HepG2 (cell line): Measurements from ENCODE around the gene PANK2. TPM values are rescaled to one million over a fixed set of nuclear protein-coding genes. Genes with fewer than 3 reads are reported as not detected.

Source experiments
- ETV5 ChIP-seq: IDR thresholded peaks from 2 replicates; pipeline ENCODE4 v1.6.1; 2018; ENCODE audit warnings: missing biosample characterization, missing genetic modification reagents, inconsistent platforms, borderline replicate concordance
- FOSL2 ChIP-seq: sonication (generic); formaldehyde crosslinking; IDR thresholded peaks from 2 replicates; pipeline ENCODE4 v1.4.0; 2020; ENCODE audit warnings: missing genetic modification reagents
- GABPB1 ChIP-seq: IDR thresholded peaks from 2 replicates; pipeline ENCODE4 v1.6.1; 2016; ENCODE audit warnings: mild to moderate bottlenecking, missing genetic modification reagents, moderate library complexity, missing compliant biosample characterization
- ISL2 ChIP-seq: sonication (generic); formaldehyde crosslinking; IDR thresholded peaks from 2 replicates; pipeline ENCODE4 v1.5.0; 2020; ENCODE audit warnings: missing genetic modification reagents
- MAF1 ChIP-seq: sonication (generic); formaldehyde crosslinking; IDR thresholded peaks from 2 replicates; pipeline ENCODE4 v1.5.0; 2020; ENCODE audit warnings: missing genetic modification reagents, borderline replicate concordance
- MAFG ChIP-seq: sonication (generic); formaldehyde crosslinking; IDR thresholded peaks from 2 replicates; pipeline ENCODE4 v1.5.1; 2020; ENCODE audit warnings: mild to moderate bottlenecking, missing genetic modification reagents
- MBNL3 ChIP-seq: fragments of 250-450 bp; sonication (Bioruptor Pico); conservative IDR thresholded peaks from 2 replicates; pipeline ENCODE4 v1.8.0; 2022; ENCODE audit warnings: mild to moderate bottlenecking, inconsistent platforms
- NFYC ChIP-seq: IDR thresholded peaks from 2 replicates; pipeline ENCODE4 v1.6.1; 2016; ENCODE audit warnings: missing genetic modification reagents, missing compliant biosample characterization
- NR3C1 ChIP-seq: sonication (generic); formaldehyde crosslinking; IDR thresholded peaks from 2 replicates; pipeline ENCODE4 v1.4.0; 2020; ENCODE audit warnings: missing genetic modification reagents
- PHF21A ChIP-seq: sonication (generic); formaldehyde crosslinking; IDR thresholded peaks from 2 replicates; pipeline ENCODE4 v1.5.0; 2020; ENCODE audit warnings: mild to moderate bottlenecking, missing genetic modification reagents
- RFX1 ChIP-seq: fragments of 450-650 bp; IDR thresholded peaks from 2 replicates; pipeline ENCODE4 v1.6.1; 2017
- RXRA ChIP-seq: sonication (generic); formaldehyde crosslinking; IDR thresholded peaks from 2 replicates; pipeline ENCODE4 v1.5.1; 2020; ENCODE audit warnings: missing genetic modification reagents
- SIX4 ChIP-seq: sonication (generic); formaldehyde crosslinking; IDR thresholded peaks from 2 replicates; pipeline ENCODE4 v1.4.0; 2020; ENCODE audit warnings: missing genetic modification reagents
- SMAD3 ChIP-seq: sonication (generic); formaldehyde crosslinking; IDR thresholded peaks from 2 replicates; pipeline ENCODE4 v1.4.0; 2020; ENCODE audit warnings: missing genetic modification reagents
- ZBTB7A ChIP-seq: sonication (generic); formaldehyde crosslinking; IDR thresholded peaks from 2 replicates; pipeline ENCODE4 v1.8.0; 2022; ENCODE audit warnings: mild to moderate bottlenecking, missing genetic modification reagents
- ZFP41 ChIP-seq: sonication (generic); formaldehyde crosslinking; IDR thresholded peaks from 2 replicates; pipeline ENCODE4 v1.4.0; 2020; ENCODE audit warnings: mild to moderate bottlenecking, missing genetic modification reagents, borderline replicate concordance
- ZNF180 ChIP-seq: sonication (generic); formaldehyde crosslinking; IDR thresholded peaks from 2 replicates; pipeline ENCODE4 v1.4.0; 2020; ENCODE audit warnings: low read depth, missing genetic modification reagents, borderline replicate concordance
- ZNF205 ChIP-seq: IDR thresholded peaks from 2 replicates; pipeline ENCODE4 v1.6.1; 2018; ENCODE audit warnings: missing biosample characterization, missing genetic modification reagents
- ZNF225 ChIP-seq: sonication (generic); formaldehyde crosslinking; IDR thresholded peaks from 2 replicates; pipeline ENCODE4 v1.4.0; 2020; ENCODE audit warnings: mild to moderate bottlenecking, missing genetic modification reagents
- ZNF367 ChIP-seq: sonication (generic); formaldehyde crosslinking; IDR thresholded peaks from 2 replicates; pipeline ENCODE4 v1.4.0; 2020; ENCODE audit warnings: missing genetic modification reagents, borderline replicate concordance
- ZNF549 ChIP-seq: sonication (generic); formaldehyde crosslinking; IDR thresholded peaks from 2 replicates; pipeline ENCODE4 v1.5.0; 2020; ENCODE audit warnings: missing genetic modification reagents
- ZNF557 ChIP-seq: sonication (generic); formaldehyde crosslinking; IDR thresholded peaks from 2 replicates; pipeline ENCODE4 v1.4.0; 2020; ENCODE audit warnings: missing genetic modification reagents
- ZNF558 ChIP-seq: sonication (generic); formaldehyde crosslinking; IDR thresholded peaks from 2 replicates; pipeline ENCODE4 v1.9.0; 2022; ENCODE audit warnings: mild to moderate bottlenecking, missing genetic modification reagents, borderline replicate concordance
- ZSCAN25 ChIP-seq: sonication (generic); formaldehyde crosslinking; IDR thresholded peaks from 2 replicates; pipeline ENCODE4 v1.8.0; 2022; ENCODE audit warnings: mild to moderate bottlenecking, missing genetic modification reagents
- polyA plus RNA-seq, 8 experiments: library from polyadenylated mRNA; depleted of rRNA in 3 of 8; stranded (reverse) in 7 of 8; unstranded in 1 of 8; fragments of >200 nt; fragmentation: Illumina TruSeq in 4 of 8; extraction: Trizol in 4 of 8; gene quantifications; 2 replicates each; pipeline versions ENCODE4 v1.2.1 to v1.2.3, GENCODE V29; 2011 to 2016; ENCODE audit warnings: low read depth in 4 of 8, missing spikeins in 1 of 8, mixed read lengths in 1 of 8; ENCODE audit not compliant: insufficient read depth in 1 of 8
- total RNA-seq, 5 experiments: library from RNA; depleted of rRNA; stranded (reverse); fragments of >200 nt; fragmentation: Illumina TruSeq; extraction: Trizol; gene quantifications; 2 replicates each; pipeline ENCODE4 v1.2.3, GENCODE V29; 2016; ENCODE audit warnings: low read depth in 1 of 5
- TF ChIP-seq, protein P1 (sequence below): sonication (generic); formaldehyde crosslinking; IDR thresholded peaks from 2 replicates; pipeline ENCODE4 v1.4.0; 2020; ENCODE audit warnings: missing genetic modification reagents, borderline replicate concordance
- TF ChIP-seq, protein P2 (sequence below): IDR thresholded peaks from 2 replicates; pipeline ENCODE4 v1.6.1; 2016; ENCODE audit warnings: low read depth, borderline replicate concordance
- TF ChIP-seq, protein P3 (sequence below): sonication (generic); formaldehyde crosslinking; IDR thresholded peaks from 2 replicates; pipeline ENCODE4 v1.4.0; 2020; ENCODE audit warnings: missing genetic modification reagents
- TF ChIP-seq, protein P4 (sequence below): IDR thresholded peaks from 2 replicates; pipeline ENCODE4 v1.6.1; 2012; ENCODE audit warnings: inconsistent platforms

Gene PANK2
- total and polyA plus RNA-seq, 2 of the 13 experiments (the other 11 are each of a cell fraction or from before 2014, with no cell fraction given) = 39.2 to 123 TPM

DNA sequence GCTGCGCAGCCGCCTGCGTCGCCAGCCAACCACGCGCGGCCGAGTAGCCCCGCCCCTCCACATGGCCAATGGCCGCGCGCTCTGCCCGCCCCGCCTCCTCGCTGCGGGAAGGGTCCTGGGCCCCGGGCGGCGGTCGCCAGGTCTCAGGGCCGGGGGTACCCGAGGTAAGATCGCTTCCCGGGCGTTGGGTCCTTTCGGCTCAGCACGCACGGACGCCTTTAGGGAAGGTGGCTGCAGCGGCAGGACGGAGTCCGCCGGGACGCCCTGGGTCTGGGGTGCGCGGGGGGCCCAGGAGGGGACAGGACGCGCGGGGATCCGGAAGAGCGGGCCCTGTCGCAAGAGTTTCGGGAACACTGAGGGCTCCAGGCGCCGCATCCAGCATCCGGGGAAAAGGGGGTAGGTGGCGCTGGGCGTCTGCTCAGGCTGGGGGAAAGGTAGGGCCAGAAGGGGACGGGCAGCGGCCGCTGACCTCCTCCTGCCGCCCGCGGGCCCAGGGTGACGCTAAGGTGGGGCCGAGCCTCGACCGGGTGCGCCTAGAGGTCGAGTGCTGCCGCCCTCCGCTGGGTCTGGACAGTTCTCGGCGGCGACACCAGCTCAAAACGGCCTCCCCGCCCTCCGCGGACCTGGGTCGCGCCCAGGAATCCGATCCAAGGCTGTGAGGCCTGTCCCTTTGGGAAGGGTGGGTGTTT is 42.3 kb upstream of the PANK2 start, which contains the start of gene MAVS (continued):
- TF ChIP-seq, protein P1, sequence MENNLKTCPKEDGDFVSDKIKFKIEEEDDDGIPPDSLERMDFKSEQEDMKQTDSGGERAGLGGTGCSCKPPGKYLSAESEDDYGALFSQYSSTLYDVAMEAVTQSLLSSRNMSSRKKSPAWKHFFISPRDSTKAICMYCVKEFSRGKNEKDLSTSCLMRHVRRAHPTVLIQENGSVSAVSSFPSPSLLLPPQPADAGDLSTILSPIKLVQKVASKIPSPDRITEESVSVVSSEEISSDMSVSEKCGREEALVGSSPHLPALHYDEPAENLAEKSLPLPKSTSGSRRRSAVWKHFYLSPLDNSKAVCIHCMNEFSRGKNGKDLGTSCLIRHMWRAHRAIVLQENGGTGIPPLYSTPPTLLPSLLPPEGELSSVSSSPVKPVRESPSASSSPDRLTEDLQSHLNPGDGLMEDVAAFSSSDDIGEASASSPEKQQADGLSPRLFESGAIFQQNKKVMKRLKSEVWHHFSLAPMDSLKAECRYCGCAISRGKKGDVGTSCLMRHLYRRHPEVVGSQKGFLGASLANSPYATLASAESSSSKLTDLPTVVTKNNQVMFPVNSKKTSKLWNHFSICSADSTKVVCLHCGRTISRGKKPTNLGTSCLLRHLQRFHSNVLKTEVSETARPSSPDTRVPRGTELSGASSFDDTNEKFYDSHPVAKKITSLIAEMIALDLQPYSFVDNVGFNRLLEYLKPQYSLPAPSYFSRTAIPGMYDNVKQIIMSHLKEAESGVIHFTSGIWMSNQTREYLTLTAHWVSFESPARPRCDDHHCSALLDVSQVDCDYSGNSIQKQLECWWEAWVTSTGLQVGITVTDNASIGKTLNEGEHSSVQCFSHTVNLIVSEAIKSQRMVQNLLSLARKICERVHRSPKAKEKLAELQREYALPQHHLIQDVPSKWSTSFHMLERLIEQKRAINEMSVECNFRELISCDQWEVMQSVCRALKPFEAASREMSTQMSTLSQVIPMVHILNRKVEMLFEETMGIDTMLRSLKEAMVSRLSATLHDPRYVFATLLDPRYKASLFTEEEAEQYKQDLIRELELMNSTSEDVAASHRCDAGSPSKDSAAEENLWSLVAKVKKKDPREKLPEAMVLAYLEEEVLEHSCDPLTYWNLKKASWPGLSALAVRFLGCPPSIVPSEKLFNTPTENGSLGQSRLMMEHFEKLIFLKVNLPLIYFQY (CRISPR knock-in tag) = peak; percentile 84
- TF ChIP-seq SIX4 (CRISPR knock-in tag) (no peak; the same call in 1 of the 2 replicates), RFX1 (no peak), FOSL2 (CRISPR knock-in tag) (peak; percentile 26; the same call in 1 of the 2 replicates), MAF1 (CRISPR knock-in tag) (peak; percentile 74; the same call in 1 of the 2 replicates), ZNF557 (CRISPR knock-in tag) (peak; percentile 50; the same call in 1 of the 2 replicates), PHF21A (peak; percentile 96; the same call in 1 of the 2 replicates), ZFP41 (CRISPR knock-in tag) (no peak; the same call in 1 of the 2 replicates), RXRA (CRISPR knock-in tag) (peak; percentile 81), ISL2 (peak; percentile 77), MAFG (CRISPR knock-in tag) (no peak), ZNF549 (no peak), ZNF367 (CRISPR knock-in tag) (0 out of 2 replicates have a peak, but pooled peaks have one; percentile 2), MBNL3 (no peak), GABPB1 (CRISPR knock-in tag) (peak; percentile 86), NR3C1 (0 out of 2 replicates have a peak, but pooled peaks have one; percentile 80), ZNF180 (no peak), ZSCAN25 (CRISPR knock-in tag) (no peak), NFYC (CRISPR knock-in tag) (peak; percentile 91), ETV5 (CRISPR knock-in tag) (no peak; the same call in 1 of the 2 replicates), ZNF558 (CRISPR knock-in tag) (peak; percentile 94), ZBTB7A (CRISPR knock-in tag) (peak; percentile 97), SMAD3 (peak; percentile 39), ZNF205 (peak; percentile 85; the same call in 1 of the 2 replicates), ZNF225 (CRISPR knock-in tag) (peak; percentile 90)
- TF ChIP-seq, protein P2, sequence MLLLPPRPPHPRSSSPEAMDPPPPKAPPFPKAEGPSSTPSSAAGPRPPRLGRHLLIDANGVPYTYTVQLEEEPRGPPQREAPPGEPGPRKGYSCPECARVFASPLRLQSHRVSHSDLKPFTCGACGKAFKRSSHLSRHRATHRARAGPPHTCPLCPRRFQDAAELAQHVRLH = 0 out of 2 replicates have a peak, but pooled peaks have one; percentile 24
- TF ChIP-seq, protein P3, sequence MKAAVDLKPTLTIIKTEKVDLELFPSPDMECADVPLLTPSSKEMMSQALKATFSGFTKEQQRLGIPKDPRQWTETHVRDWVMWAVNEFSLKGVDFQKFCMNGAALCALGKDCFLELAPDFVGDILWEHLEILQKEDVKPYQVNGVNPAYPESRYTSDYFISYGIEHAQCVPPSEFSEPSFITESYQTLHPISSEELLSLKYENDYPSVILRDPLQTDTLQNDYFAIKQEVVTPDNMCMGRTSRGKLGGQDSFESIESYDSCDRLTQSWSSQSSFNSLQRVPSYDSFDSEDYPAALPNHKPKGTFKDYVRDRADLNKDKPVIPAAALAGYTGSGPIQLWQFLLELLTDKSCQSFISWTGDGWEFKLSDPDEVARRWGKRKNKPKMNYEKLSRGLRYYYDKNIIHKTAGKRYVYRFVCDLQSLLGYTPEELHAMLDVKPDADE (CRISPR knock-in tag) = peak; percentile 79; the same call in 1 of the 2 replicates
- TF ChIP-seq, protein P4, sequence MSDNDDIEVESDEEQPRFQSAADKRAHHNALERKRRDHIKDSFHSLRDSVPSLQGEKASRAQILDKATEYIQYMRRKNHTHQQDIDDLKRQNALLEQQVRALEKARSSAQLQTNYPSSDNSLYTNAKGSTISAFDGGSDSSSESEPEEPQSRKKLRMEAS = peak; percentile 74
